ENCODE measurements around the gene SPIC.

- TF ChIP-seq CTBP2 (IDR thresholded peaks at IDR 0.05; ENCODE audit: borderline replicate concordance, insufficient read depth, insufficient read length, low read length) = no peak
- no peak for TF ChIP-seq JUND (IDR thresholded peaks at IDR 0.05; ENCODE audit: low read length)
- no peak for TF ChIP-seq ZNF274 (IDR thresholded peaks at IDR 0.05; ENCODE audit: borderline replicate concordance, extremely low read depth, low read length)
- no peak for TF ChIP-seq CTCF (IDR thresholded peaks at IDR 0.05; ENCODE audit: control extremely low read depth in 1 of 3, insufficient read depth in 1 of 3, low read depth in 1 of 3, low read length in 3 of 3)
- no peak for TF ChIP-seq POLR2A (IDR thresholded peaks at IDR 0.05; ENCODE audit: control extremely low read depth in 1 of 2, low read depth in 2 of 2, low read length in 2 of 2)
- no peak for TF ChIP-seq BCL11A (IDR thresholded peaks at IDR 0.05; ENCODE audit: low read depth in 2 of 2, low read length in 2 of 2)
- TF ChIP-seq JUN (IDR thresholded peaks at IDR 0.05; ENCODE audit: low read depth, low read length) = no peak
Observed at GRCh38 chr12:101436136-101436535, 39.0 kb upstream of the SPIC start.
